GM21529 (cell line): ENCODE data around the gene ALDH8A1.
A peak's percentile ranks its signal among the peaks of the same experiment; 100 is the strongest.

ENCODE experiments used
- ATAC-seq: cut with Tn5 transposase; IDR thresholded peaks from one replicate; pipeline ENCODE4 v1.9.1; 2021; ENCODE audit not compliant: unreplicated experiment

Gene ALDH8A1, protein sequence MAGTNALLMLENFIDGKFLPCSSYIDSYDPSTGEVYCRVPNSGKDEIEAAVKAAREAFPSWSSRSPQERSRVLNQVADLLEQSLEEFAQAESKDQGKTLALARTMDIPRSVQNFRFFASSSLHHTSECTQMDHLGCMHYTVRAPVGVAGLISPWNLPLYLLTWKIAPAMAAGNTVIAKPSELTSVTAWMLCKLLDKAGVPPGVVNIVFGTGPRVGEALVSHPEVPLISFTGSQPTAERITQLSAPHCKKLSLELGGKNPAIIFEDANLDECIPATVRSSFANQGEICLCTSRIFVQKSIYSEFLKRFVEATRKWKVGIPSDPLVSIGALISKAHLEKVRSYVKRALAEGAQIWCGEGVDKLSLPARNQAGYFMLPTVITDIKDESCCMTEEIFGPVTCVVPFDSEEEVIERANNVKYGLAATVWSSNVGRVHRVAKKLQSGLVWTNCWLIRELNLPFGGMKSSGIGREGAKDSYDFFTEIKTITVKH

DNA sequence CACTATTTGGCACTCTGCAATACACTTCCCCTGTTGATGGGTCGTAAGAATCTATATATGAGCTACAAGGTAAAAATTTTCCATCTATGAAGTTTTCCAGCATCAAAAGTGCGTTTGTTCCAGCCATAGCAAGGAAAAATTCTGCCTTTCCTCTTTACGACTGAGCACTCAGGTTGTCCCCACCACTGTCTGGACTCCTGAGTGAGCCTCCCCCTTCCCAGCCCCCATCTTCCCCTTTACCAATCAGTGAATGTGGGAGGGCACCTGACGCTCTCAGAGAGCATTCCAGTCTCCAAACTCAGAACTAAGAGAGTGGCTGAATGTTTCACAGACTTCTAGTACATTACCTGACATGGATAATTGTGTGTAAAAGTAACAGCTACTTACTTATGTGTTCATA, at the start of gene ALDH8A1:
TSS of gene ALDH8A1 (minus strand) at position 175 of the 400 bp plus-strand sequence. CDS start at position 127, 48 bp downstream.
- no peak for ATAC-seq

DNA sequence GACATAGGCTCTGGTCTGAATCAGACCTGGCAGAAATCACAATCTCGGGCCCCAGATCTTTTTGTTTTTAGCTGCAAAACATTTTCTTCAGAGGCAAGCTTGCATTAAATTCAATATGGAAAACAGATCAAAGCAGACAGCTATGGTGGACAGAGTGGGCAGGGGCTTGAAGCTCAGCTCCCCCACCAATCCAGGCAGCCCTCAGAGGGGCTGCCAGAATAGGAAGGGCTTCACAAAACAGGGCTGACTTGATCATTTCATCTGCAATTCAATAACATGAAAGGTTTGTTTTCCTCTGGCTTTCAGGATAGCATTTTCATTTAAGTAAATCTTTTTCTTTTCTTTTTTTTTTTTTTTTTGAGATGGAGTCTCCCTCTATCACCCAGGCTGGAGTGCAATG, 49.2 kb upstream of the ALDH8A1 start:
- ATAC-seq, result no peak

DNA sequence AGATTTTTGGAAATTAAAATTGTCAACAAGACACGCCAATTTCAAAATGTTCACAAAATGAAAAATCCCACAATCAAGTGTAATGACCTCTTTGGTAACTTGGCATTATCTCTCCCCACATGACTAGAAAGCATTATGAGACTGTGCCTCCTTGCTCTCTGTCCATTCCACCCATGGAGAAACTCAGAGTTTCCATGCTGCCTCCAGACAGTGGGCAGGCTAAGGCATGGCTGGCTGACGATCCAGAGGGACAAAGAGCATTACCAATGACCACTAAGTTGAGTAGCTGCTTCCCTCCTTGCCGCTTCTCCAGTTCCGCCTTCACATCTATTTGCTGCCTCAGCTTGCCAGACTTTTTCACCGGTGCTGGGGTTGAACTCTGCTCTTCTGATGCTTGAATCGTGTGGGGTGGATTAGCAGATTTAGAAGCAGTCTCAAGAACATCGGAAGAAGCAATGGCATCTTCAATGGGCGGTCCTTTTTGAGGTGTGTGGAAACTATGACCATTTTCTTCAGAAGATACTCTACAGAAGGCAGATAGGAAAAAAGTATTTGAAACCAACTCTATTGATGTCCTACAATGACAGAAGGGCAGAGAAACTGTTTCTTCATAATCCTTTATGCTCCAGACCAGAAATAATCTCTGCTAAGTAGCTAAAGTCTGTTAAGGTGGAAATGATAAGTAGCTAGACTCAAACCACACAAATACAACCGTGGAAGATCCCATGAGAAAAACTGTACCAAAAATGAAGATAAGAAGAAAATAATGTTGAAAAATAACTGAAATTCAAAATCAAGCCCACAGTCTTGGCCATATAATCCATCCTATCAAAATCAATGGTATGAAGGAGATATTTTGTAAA, 47.5 kb upstream of the ALDH8A1 start:
- ATAC-seq, result no peak

DNA sequence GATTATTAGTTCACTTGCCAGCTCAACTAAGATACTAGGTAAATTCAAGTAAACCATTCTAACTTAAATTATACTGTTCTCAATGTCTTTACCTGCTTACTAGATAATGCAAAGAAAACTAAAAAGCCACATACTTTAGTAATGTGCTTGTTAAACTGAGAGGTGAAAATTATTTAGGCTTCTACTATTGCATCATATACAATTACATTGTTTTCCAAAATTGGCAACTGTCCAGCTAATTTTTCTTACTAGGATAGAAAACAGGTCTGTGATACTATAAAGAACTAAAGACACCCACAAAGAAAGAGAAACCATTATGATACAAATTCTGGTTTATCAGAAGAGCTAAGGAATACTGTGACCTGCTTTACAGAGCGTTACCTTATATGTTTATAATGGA, 45.6 kb upstream of the ALDH8A1 start:
- no peak for ATAC-seq

DNA sequence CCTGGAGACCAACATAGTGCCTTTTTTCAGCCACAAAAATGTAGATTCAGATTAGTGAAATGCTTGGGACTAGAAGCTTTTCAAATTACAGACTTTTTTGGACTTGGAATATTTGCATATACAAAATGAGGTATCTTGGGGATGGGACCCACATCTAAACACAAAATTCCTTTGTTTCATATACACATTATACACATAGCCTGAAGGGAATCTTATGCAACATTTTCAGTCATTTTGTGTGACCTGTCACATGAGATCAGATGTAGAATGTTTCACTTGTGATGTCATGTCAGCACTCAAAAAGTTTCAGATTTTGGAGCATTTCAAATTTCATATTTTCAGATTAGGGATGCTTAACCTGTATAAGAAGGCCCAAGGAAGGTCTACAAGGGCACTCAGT, 44.5 kb upstream of the ALDH8A1 start:
- ATAC-seq, result no peak

DNA sequence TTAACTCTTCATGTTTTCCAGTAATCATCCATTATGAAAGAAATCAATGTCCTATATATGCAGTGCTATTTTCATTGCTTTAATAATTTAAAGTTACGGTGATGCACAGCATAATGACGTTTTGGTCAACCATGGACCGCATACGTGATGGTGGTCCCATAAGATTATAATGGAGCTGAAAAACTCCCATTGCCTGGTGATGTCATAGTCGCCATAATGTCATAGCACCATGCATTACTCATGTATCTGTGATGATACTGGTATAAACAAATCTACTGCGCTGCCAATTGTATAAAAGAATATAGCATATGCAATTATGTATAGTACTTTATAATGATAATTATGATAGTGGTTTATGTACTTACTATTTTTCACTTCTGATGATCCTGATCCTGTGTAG, 42.3 kb upstream of the ALDH8A1 start:
- ATAC-seq, result no peak

DNA sequence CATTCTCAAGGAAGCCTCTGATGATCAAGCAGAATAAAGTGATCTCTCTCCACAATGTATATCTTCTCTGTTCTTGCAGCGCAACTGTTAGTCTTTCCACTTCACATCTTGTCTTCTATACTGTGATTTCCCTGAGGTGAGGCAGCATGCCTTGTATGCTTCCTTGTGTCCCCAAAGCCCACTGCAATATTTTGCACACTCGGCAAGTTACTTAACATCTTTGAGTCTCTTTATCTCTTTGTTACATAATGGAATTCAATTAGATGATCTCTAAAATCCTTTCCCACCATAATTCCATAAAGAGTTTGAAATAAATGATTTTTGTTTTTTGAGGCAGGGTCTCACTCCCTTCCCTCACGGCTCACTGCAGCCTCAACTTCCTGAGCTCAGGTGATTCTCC, 40.4 kb upstream of the ALDH8A1 start:
- no peak for ATAC-seq

DNA sequence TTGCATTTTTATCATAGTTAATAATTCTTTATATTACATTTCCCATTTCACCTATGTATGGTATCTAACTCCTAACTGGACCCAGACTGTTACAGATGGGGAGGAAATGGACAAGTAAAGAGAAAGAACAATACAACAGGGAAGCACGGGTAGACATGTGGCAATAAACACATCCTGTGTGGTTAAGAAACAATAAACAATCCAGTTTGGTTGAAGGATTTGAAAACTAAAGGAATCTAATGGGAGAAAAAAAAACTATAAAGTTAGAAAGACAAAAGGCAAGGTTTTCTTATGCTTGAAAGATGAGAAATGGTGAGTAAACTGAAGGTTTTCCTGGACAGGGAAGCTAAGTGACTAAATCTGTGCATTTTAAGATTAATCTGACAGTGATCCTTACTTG, 34.9 kb upstream of the ALDH8A1 start:
- ATAC-seq, result no peak

DNA sequence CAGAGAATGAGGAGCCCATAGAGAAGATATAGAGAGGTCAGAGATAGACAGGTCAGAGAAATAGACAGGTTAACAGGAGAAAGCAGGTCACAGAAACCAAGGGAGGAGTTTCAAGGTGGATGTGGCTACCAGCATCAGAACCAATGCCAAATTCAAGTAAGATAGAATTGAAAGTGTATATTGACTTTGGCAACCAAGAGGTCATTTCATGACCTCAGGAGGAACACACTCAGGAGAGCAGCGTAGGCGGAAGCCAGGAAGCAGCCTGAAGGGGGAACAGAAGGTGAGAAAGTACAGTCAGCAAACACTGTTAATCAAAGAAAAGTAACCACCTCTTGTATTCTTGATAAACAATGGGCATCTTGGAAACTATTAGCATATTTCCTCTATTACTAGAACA, 33.9 kb upstream of the ALDH8A1 start:
- ATAC-seq, result no peak

DNA sequence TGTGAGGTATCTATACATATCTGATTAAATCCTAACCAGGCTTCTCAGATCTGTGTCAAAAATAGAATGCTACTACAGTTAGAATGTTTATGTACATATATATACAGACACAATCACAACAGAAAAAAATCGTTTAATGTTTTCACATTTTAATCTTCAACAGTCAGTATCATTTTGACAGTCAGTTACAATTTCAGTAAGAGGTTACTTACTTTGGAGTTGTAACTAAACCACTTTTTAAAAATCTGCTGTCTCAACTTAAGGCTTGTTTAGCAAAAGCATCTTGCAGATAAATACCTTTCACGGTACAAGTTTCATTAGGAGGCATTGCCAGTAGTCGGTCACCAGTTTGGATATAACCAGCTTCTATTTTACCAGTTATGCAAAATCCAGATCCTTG, 32.3 kb upstream of the ALDH8A1 start:
- no peak for ATAC-seq

DNA sequence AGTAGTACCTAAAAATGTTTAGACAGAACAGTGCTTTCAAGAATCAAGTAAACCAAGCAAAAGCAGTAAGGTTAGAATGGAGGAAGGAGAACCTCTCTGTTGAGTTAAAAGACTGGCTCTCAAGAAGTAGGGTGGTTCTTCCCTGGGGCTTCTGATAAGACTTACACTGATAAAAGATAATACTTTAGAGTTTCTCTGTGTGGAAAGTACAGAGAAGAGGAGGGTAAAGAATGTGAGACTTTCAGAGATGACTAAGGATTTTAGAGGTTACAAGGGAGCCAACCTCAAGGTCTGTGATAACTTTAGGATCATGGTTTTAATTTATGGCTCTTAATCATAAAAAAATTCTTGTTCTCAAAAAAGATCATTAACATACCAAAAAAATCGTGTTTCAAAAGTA, 30.9 kb upstream of the ALDH8A1 start:
- no peak for ATAC-seq

DNA sequence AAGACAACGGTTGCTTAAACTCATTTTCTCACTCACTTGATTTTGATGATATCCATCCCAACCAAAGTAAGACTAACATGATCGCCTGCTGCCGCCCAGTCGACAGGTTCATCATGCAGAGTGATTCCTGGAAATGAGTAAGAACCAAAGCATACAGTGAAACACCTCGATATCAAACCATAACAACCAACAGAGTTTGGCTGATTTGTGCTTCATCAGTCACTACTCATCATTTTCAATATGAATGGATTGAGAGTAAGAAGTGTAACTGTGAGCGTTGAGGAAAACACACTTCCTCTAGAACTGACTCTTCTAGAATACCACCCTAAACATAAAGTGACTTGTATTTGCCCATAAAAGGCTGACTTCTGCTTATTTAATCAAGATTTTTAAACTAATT, 29.2 kb upstream of the ALDH8A1 start:
- ATAC-seq, result peak; percentile 84

DNA sequence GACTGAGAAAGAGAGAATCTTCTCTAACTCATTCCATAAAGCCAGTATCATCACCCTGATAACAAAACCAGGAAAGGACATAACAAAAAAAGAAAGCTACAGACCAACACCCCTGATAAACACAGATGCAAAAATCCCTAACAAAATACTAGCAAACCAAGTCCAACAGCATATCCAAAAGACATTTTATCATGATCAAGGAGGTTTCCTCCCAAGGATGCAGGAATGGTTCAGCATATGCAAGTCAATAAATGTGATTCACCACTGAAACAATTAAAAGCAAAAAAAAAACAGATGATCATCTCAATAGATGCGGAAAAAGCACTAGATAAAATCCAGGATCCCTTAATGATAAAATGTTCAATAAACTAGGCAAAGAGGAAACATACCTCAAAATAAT, 24.5 kb upstream of the ALDH8A1 start:
- no peak for ATAC-seq

DNA sequence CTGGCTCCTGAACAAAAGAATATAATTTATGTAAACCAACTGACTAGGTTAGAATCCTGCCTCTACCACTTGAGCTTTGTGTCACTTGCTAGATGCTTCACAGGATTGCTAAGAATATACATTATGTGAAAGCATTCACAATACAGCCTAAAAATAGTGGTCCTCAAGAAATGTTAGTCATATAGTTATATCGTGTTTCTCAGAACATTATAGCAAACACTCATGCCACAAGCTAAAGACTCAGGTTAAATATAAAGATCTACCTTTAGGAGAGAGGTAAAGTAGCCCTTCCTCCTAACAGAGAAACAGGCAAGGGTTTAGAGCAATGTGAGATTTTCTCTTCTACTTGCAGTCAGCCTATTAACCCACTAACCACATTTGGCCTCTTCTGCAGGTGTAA, 17.8 kb upstream of the ALDH8A1 start:
- peak; percentile 87 for ATAC-seq

DNA sequence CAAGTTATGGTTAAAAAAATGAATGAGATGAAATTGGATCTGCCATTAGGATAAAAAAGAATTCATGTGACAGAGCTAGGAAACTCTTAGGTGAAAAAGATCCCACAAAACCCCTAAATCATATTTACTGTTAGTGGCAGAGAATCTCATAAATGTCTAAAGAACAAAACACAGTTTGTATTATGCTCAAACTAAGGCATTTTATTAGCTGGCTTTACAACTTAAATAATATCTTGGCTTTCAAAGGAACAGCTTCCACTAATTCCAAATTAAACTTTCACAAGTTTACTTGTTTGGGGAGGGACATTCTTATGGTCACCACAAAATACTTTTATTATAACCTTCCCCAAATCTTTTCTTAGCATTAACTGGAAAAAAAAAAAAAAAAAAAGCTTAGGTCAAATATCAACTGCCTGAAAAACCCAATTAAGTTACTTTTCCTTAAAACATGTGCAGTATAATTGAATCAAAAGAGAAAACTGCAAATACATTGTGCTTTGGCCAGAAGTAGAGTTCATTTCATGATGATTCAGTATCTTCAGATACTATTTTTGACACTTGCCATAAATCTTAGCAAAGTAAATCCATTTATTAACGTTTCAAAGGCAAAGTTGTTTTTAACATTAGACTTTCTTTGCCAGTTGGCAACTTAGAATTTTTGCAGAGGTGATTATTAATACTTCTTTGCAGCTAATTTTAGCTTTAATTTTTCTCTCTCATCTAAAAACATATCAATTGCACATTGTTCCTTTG, 14.7 kb upstream of the ALDH8A1 start:
- ATAC-seq, result no peak

DNA sequence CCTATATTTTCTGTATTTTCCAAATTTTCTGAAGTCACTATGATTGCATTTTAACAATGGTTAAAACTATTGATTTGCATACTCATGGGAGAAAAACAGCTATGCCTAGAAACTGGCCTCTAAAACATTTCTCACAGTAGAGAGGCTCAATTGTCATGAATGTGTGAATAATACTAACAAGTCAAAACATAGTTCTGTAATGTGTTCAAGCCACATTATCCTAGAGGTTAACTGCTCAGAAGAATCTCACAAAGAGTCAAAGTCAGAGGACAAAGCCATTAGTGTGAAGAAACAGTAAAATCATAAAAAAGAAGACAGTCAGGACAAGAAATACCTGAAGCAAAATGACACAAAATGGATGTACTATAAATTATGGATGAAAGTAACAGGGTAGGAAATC, 12.5 kb upstream of the ALDH8A1 start:
- ATAC-seq, result no peak

DNA sequence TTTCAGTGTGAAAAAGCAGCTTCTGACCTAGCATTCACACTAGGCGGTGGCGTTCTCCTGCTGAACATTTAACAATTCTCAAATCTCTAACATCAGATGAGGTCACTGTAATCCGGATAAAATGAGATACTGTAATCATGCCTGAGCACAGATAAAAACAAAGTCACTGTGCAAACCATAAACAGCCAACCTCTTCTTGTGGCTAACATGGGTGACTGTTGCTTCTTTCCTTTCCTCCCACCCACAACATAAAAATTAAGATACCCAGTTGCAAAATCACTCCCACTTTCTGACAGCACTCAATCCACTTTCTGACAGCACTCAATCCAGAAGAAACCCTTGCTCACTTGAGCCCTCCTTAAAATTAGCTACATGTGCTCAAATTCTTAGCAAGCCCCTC, 11.5 kb upstream of the ALDH8A1 start:
- ATAC-seq, result no peak

DNA sequence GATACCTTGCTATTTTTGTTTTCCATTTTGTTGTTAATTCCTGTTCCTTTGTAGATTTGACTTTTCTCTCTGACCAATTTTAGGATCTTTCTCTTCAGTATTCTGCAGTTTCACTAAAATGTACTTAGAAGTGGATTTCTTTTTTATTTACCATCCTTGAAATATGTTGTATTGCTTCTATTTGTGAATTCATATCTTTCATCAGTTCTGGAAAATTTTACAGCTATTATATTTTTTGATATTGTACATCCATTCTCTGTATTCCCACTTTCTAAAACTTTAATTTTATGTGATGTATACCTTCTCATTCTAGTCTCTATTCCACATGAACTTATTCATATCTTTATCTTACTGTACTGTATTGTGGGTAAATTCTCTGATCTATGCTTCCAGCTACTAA, 9.7 kb upstream of the ALDH8A1 start:
- no peak for ATAC-seq

DNA sequence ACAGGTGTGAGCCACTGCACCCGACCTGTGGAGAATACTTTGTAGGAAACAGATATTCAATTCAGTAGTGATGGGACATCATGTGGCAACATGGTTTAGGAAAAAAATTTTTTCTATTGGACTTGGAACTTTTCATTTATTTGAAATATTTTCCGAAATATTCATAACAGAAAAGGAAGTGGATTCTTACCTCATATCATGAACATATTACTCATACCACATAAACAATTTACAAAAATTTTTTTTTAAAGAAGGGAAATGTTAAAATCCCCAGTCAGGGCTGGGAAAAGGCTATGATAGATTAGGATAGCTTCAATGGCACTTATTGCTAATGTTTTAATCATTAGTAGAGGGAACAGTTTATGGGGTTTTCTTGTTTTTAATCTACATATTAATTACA, 6.8 kb upstream of the ALDH8A1 start:
- ATAC-seq, result no peak

DNA sequence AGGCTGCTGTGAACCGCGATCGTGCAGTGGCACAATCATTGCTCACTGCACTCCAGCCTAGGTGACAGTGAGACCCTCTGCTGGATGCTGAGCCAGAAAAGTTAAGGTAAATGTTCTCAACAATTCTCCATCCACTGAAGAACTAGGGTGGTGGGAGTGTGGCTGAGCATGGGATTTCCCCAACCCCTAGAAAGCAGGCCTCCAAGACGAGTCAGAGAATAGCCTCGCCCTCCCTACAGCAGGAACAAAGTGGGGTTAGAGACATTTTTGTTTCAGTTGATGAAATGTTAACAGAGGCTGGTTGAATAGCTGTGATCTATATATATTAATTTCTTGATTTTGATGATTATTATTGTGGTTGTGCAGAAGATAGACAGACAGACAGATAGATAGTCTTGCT, 6.1 kb upstream of the ALDH8A1 start:
- ATAC-seq, result no peak

DNA sequence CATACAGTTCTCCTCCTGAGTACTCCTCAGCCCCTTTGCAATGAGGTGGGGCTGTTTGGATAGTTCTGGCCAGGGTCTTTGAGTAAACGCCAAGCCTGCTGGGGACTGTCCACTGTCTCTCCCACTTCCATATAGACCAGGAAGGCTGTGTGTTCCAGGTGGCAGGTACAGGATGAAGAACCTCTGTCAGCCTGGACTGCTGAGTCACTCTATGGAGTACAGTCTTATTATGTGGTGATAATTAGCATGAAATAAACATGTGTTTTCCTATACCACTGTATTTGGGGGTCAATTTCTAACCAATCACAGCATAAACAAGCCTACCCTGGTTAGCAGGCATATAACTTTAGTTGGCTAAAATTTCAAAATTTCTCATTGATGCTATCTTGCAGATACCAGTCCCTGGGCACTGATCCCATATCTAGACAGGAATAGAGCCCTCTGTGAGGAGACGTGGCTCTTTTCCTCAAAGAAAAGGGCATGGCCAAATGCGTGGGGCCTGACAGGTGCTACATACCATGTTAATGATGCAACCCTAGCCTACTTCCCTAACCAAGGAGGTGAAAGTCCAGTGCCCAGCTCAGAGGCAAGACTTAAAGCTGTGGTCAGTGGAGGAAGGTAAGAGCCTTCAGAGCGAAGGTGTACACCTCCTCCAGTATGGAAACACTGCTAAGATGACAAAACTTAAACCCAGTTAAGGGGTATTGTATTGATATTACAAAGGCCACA, 4.5 kb upstream of the ALDH8A1 start:
- no peak for ATAC-seq
